Measurements from ENCODE around the gene PLIN4.

DNA sequence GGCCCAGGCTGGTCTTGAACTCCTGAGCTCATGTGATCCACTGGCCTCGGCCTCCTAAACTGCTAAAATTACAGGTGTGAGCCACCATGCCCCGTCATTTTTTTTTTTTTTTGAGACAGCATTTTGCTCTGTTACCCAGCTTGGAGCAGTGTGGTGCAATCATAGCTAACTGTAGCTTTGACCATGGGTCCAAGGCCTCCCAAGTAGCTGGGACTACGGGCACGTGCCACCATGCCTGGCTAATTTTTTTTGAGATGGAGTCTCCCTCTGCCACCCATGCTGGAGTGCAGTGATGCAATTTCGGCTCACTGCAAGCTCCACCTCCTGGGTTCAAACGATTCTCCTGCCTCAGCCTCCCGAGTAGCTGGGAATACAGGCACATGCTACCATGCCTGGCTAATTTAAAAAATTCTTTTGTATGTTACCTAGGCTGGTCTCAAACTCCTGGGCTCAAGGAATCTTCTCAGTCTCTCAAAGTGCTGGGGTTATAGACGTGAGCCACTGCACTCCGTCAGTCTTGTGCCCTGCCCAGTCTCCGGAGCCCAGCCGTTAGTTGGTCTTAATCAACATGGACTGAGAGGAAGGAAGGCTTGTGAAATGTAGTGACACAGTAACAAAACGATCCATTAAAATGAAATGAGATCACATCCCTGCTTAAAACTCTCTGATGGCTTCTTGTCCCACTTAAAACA is 23.0 kb upstream of the PLIN4 start:
- TF ChIP-seq POLR2A (IDR thresholded peaks at IDR 0.05) (no peak), POLR2AphosphoS5 (IDR thresholded peaks at IDR 0.05) (peak in 1 of 3 donors; percentile 56)
- TF ChIP-seq, protein P1, sequence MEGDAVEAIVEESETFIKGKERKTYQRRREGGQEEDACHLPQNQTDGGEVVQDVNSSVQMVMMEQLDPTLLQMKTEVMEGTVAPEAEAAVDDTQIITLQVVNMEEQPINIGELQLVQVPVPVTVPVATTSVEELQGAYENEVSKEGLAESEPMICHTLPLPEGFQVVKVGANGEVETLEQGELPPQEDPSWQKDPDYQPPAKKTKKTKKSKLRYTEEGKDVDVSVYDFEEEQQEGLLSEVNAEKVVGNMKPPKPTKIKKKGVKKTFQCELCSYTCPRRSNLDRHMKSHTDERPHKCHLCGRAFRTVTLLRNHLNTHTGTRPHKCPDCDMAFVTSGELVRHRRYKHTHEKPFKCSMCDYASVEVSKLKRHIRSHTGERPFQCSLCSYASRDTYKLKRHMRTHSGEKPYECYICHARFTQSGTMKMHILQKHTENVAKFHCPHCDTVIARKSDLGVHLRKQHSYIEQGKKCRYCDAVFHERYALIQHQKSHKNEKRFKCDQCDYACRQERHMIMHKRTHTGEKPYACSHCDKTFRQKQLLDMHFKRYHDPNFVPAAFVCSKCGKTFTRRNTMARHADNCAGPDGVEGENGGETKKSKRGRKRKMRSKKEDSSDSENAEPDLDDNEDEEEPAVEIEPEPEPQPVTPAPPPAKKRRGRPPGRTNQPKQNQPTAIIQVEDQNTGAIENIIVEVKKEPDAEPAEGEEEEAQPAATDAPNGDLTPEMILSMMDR (IDR thresholded peaks at IDR 0.05 in 8 of 11, conservative IDR thresholded peaks at IDR 0.05 in 3 of 11), result no peak
